Activated CD8-positive, alpha-beta memory T cell treated with anti-CD3 and anti-CD28 coated beads, Interleukin-2, amount 50 U/mL, for 4 hours (primary cell): ENCODE data around the gene TBC1D9B.
"Not testable (repeated sequence)": the region's sequence is repeated elsewhere in the genome, so short reads cannot be mapped to it uniquely, and the experiment has no call there.

Experiments
- DNase-seq: peaks from one replicate; pipeline ENCODE4 v3.0.0-alpha.2; 2020

TBC1D9B gene

GRCh38 chr5:179883163-179883562 is 24.5 kb downstream of the TBC1D9B start:
- DNase-seq, result no peak

GRCh38 chr5:179882338-179882737 is 25.4 kb downstream of the TBC1D9B start:
- no peak for DNase-seq

- no peak for DNase-seq
Measured at GRCh38 chr5:179880848-179881590, 26.7 kb downstream of the TBC1D9B start.

DNA sequence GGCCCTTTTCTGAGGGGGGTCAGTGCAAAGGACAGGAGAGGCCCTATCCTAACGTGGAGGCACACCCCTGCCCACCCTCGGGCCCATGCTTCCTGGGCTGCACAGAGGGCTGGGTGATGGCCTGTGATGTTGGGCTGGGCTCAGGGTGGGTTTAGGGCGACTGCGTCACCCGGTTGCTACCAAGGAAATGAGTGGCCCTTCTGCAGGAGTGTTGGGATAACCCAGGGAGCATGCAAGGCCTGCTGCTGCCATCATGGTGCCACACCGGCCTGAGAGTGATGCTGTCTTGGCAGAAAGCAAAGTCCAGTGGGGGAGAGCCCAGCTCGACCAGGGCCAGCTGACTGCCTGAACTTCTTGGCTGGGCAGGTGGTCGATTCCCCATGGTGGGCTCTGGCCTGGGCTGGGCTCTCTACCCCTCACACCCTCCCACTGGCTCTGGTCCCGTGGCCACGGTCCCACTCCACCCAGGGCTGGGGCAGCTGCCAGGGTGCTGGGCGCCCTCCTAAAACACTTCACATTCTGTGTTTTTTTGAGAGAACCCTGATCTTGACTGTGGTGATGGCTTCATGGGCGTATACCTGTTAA is 27.5 kb downstream of the TBC1D9B start:
- DNase-seq, result no peak

GRCh38 chr5:179879690-179880010 is 28.0 kb downstream of the TBC1D9B start:
- DNase-seq, result no peak

GRCh38 chr5:179879003-179879689 is 28.6 kb downstream of the TBC1D9B start:
- no peak for DNase-seq

- no peak for DNase-seq
Measured at GRCh38 chr5:179878222-179879002, 29.3 kb downstream of the TBC1D9B start.

DNA sequence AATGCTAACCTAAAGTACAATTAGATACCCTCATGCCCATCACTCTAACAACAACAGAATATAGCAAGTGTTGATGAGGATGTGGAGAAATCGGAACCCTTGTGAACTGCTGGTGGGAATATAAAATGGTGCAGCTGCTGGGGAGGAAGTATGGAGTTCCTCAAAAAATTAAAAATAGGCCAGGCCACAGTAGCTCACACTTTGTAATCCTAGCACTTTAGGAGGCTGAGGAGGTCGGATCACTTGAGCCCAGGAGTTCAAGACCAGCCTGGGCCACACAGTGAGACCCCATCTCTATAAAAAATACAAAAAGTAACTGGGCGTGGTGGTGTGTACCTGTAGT is 31.1 kb downstream of the TBC1D9B start:
- no peak for DNase-seq

GRCh38 chr5:179875741-179876609 is 31.7 kb downstream of the TBC1D9B start:
- no peak for DNase-seq

- DNase-seq, result no peak
Measured at GRCh38 chr5:179874536-179875292, 33.0 kb downstream of the TBC1D9B start.

DNA sequence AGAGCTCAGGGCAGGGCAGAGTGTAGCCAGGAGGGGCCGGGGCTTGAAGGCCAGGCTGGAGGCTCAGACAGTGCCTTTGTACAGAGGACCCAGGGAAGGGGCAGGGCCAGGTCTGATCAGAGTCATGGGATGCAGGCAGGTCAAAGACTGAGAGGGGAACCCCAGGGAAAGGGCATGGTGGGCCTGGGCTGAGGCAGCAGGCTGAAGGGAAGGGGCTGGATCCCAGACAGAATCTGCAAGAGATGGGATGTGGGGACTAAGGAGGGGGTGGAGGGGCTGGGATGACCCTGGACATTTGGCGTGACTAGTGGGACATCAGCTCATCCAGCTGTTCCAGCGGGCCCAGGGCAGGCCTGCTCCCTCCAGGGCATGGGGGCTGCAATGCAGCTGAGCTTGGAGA is 33.6 kb downstream of the TBC1D9B start:
- DNase-seq, result no peak

DNA sequence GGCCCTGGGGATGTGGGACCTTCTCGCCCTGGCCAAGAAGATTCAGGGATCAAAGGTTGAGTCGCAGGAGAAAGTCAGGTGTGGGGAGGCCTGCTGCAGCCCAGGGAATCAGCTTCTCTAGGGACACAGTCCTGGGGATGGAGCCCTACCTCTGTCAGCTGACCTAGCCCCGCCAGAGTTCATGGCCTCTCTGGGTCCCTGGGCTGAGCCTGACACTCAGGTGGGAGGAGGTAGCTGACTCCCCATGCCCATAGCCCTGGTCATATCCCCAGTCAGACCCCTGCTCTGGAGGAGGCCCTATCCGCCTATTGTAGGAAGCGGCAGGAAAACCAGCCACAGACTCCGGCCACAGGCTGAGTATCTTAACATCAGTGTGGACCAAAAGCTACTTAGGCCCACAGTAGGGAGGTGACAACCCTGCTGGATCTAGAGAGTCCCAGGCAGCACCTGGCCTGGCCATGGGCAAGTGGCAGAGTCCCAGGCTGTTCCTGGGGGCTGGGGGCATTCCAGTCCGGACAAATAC is 34.0 kb downstream of the TBC1D9B start:
- DNase-seq, result no peak

DNA sequence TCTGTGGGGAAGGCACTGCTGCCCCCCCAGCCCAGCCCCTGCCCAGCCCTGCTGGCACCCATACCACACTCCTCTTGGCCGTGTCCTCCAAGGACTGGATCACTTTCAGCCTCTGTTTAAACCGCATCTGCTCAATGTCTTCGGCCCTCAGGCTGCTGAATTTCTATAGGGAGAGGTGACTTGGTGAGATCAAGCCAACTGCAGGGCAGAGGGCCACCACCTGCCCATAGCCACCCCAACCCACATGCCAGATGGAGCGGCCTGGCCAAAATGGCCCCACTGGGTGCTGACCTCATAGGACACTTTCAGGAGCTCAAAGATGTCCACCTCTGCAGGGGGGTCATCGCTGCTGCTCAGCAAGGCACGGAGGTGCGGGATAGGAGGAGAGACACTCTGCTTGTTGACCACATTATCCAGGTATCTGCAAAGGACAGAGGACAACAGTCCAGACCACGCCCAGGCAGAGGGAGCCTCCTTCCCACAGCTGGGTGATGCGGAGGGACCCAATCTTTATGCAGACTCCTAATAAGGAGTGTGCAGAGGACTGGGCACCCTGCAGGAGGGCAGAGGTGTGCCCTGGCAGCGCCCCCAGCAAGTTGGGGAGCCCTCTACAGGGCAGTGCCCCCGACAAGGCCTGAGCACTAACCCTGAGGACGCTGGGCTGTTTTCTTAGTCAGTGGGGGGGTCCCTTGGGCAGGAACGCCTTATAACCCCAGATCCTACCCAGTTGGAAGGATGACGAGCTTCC is 34.7 kb downstream of the TBC1D9B start:
- no peak for DNase-seq

GRCh38 chr5:179872055-179872827 is 35.5 kb downstream of the TBC1D9B start:
- DNase-seq, result no peak

GRCh38 chr5:179871533-179871932 is 36.2 kb downstream of the TBC1D9B start:
- DNase-seq, result not testable (repeated sequence)

DNA sequence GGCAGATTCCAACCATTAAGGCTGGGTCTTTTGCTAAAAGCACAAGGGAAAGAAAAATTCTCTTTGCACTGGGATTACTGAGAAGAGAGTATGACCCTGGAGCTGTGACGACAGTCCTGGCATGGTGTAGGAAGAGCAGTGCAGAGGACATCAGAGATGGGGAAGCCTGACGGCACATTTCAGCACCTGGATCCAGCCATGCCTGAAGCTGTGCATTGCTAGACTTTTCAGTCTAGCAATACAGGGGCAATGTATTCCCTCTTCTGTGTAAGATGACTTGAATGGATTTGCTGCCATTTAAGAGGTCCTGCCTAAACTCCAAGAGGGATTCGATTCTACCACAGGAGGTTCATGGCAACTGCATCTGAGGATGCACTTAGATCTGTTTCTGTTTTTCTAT is 36.7 kb downstream of the TBC1D9B start:
- DNase-seq, result no peak

- no peak for DNase-seq
Measured at GRCh38 chr5:179870403-179870903, 37.2 kb downstream of the TBC1D9B start.

DNA sequence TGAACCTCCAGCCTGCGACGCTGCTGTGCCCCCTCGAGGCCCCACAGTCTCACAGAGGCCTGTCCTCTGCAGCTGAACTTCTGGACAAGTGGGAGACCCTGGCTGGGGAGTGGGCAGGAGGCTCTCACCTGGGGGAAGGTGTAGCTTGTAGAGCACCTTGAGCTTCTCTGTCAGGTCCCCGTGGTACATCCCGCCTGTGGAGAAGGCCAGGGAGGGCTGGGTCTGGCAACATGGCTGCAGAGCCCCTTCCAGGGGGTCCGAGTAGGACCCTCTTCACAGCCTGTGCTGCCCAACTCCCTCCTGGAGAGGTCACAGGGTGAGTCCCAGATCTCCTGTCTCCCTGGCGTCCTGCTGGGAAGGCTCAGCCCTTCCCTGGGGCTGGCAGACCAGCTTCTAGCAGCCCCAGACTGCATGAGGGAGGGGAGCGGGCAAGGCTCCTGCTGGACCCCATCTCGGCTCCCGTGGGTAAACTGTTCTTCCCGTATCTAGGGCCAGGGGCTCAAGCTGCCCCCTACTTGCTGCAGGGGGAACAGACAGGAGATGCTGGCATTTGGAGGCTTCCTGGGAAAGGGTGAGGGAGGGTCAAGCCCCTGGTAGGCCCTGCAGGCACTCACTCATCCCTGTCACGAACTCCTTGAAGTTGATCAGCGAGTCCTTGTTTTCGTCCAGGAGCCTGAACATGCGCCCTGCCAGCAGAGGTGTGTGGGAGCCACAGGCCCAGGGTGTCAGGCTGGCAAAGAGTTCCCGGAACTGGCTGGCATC is 37.9 kb downstream of the TBC1D9B start:
- no peak for DNase-seq

DNA sequence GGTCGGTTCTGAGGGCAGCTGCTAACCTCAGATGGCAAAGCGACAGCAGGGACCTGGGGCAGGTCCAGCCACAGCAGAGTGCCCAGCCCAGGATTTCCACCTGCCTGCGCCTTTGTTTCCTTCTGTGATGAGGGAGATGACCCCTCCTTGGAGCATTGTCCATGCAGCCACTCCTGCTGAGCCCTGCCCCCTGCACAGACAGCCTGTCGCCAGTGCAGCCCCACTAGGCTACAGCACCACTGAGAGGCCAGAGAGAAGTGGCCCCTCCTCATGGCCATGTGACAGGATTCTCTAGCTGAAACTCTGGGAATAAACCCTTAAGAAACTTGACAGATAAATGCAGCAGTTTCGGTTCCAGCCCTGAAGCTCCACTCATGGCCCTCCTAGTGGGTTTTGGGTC is 38.6 kb downstream of the TBC1D9B start:
- no peak for DNase-seq
